Cardiac septum (tissue), 1 donor: Measurements from ENCODE around the gene MAGT1. TPM values are rescaled to one million over a fixed set of nuclear protein-coding genes. Genes with fewer than 3 reads are reported as not detected.
A peak's percentile ranks its signal among the peaks of the same experiment; 100 is the strongest.
"Not testable (repeated sequence)": the region's sequence is repeated elsewhere in the genome, so short reads cannot be mapped to it uniquely, and the experiment has no call there.

Experiments used
- DNase-seq: peaks from one replicate; pipeline ENCODE4 v3.0.0-alpha.2; 2020; ENCODE audit warnings: low spot score
- intact Hi-C: fragments of 100-400 bp; cut with DNase I; formaldehyde crosslinking; loops from one replicate; pipeline ENCODE4 v1.14.0; 2022
- long read RNA-seq: library from polyadenylated mRNA; unstranded; transcript quantifications from one replicate; pipeline ENCODE4 v2.0.0, GENCODE V29; 2021
- total RNA-seq: library from RNA; stranded (reverse); fragmentation: NEBNext Ultra II Directional; extraction: Animal tissue kit (Norgen Biotek cat#: 25700); gene quantifications from one replicate; pipeline ENCODE4 v1.2.1, GENCODE V29; 2021
- donor health status: DM: no; HTN: no; CAD: no.

The MAGT1 gene
- total RNA-seq = 47.6 TPM
- long read RNA-seq, full-length matches to known transcripts = 5 of 12 reads
- long read RNA-seq, partial matches to known transcripts = 1 of 12 reads
- long read RNA-seq, other reads (novel, unspliced or antisense) = 6 of 12 reads

DNA sequence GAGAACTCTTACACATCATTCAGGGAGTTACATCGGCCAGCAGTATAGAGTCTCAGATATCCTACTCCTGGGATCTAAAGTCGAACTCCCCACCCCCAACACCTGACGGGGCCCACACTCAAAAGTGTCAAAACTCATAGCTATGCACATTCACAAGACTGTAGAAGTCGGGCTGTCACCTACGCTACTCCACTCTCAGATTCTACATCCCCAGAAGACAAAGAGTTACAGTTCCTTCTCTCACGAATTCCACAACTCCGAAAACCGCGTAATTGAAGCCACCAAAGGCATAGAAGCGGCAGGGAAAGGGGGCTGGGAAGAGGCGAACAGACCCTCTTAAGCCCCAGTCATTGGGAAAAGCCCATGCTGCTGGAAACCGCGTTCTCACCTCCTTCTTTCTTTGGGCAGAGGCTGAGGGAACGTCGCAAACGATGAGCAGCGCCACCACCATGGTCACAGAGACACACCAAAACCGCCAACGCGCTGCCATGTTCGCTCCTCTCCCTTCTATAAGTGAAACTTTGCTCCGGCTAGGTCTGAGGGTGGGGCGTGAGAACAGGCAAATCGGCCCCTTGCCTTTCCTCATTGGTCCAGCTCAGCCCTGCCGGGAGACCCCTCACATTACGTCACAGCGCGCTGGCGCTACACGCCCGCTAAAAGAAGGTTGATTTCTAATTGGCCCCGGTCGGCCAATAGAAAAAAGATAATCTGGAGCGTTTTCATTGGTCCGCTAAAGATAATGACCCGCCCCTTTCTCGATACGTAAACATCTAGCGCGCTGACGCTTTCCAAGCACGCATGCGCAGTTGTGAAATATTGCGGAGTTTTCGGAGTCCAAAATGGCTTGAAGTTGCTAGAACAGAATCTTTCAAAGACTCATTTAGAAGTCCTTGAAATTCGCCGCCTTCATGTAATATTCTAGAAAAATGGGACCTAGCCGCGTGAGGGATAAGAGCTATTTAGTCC lies at the start of gene MAGT1:
Gene MAGT1, minus strand, starts transcription at position 515 of the 966 bp plus-strand sequence. Its CDS starts 25 bp downstream, at position 490.
- peak; percentile 93 for DNase-seq
- intact Hi-C loops = loop anchor here (5.0 kb wide), 1 partner anchor 108 kb away; the partner anchor contains the start of gene ATRX

DNA sequence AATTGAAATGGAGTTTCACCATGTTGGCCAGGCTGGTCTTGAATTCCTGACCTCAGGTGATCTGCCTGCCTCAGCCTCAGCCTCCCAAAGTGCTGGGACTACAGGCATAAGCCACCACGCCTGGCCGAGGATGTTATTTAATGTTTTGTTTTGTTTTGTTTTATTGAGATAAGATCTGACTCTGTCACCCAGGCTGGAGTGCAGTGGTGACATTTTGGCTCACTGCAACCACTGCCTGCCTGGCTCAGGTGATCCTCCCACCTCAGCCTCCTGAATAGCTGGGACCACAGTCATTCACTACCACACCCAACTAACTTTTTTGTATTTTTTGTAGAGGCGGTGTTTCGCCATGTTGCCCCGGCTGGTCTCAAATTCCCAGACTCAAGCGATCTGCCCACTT lies 49.8 kb upstream of the MAGT1 start:
- DNase-seq, intact Hi-C loops: not testable (repeated sequence)

GRCh38 chrX:77938083-77938680 lies 42.9 kb upstream of the MAGT1 start:
- intact Hi-C loops = no loop called here
- no peak for DNase-seq

GRCh38 chrX:77937291-77937690 lies 42.1 kb upstream of the MAGT1 start:
- intact Hi-C loops = no loop called here
- no peak for DNase-seq

GRCh38 chrX:77936299-77936698 lies 41.1 kb upstream of the MAGT1 start:
- DNase-seq = no peak
- intact Hi-C loops = no loop called here

- intact Hi-C loops = no loop called here
- no peak for DNase-seq
Measured at GRCh38 chrX:77935886-77936285, 40.7 kb upstream of the MAGT1 start.

GRCh38 chrX:77930581-77930980 lies 35.3 kb upstream of the MAGT1 start:
- DNase-seq = no peak
- intact Hi-C loops = no loop called here

GRCh38 chrX:77925764-77926163 lies 30.5 kb upstream of the MAGT1 start:
- intact Hi-C loops = no loop called here
- no peak for DNase-seq

- DNase-seq = no peak
- intact Hi-C loops = no loop called here
Measured at GRCh38 chrX:77924320-77924859, 29.2 kb upstream of the MAGT1 start.

GRCh38 chrX:77922787-77923186 lies 27.6 kb upstream of the MAGT1 start:
- intact Hi-C loops = no loop called here
- DNase-seq = no peak

DNA sequence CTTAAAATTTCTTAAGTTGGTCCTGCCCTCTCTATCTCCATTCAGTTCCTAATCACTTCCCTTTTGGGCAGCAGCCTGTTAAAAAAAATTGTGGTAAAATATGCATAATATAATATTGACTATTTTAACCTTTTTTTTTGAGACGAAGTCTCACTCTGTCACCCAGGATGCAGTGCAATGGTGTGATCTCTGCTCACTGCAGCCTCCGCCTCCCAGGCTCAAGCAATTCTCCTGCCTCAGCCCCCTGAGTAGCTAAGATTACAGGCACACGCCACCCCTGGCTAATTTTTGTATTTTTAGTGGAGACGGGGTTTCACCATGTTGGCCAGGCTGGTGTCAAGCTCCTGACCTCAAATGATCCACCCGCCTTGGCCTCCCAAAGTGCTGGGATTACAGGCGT lies 24.1 kb upstream of the MAGT1 start:
- DNase-seq, intact Hi-C loops: not testable (repeated sequence)

DNA sequence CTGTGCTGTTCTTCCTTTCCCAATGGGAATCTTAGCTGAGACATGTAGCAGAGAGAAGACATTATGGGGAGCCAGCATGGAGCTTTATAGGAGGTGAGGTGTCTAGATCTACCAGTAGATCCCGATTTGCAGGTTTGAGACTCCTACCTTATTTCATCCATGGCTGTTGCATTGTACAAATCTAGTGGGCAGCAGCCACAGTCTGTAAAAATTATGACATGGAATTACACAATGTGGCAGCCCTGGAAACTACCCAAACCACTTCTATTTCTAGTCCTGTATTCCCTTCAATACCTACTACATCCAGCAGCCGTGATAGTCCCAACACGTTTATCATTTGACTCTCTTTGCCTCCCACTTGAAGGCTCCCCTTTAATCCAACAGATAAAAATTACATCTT lies 23.3 kb upstream of the MAGT1 start:
- no peak for DNase-seq
- intact Hi-C loops = no loop called here

DNA sequence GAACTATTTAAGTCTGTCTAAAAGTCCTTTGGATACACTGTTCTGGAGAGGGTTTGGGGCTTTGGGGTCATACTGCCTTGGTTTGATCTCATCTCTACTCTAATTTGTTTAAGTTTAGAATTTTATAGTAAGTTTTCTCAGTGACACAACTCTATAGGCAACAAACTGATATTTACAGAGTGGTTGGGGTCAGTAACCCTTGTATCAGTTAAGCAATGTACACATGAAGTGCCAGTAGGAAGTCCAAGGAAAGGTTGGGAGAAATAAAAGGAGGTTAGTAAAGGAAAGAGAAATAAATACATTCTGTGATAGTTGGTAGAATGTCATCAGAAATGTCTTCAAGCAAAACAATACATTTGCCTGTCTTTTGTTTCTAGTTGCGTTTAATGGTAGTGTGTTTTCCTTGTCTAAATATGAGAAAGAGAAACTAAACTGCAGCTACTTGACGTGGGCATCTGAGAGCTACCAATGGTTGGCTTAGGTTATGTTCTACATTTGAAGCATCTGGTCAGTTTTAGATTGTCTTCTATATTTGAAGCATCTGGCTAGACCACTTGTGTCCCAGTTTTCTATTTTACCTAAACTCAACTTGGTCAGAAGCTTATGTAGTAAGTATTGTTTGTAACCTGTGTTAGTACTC lies 22.2 kb upstream of the MAGT1 start:
- no peak for DNase-seq
- intact Hi-C loops = no loop called here

- intact Hi-C loops = loop anchor here (2.0 kb wide), 1 partner anchor 193 kb away; no protein-coding TSS in a partner anchor
- DNase-seq = peak; percentile 93
Measured at GRCh38 chrX:77910108-77910840, 15.0 kb upstream of the MAGT1 start, which contains the start of gene ATP7A. ATP7A (plus strand) TSS chrX:77910693; CDS start chrX:77971642, 60,949 bp downstream.

DNA sequence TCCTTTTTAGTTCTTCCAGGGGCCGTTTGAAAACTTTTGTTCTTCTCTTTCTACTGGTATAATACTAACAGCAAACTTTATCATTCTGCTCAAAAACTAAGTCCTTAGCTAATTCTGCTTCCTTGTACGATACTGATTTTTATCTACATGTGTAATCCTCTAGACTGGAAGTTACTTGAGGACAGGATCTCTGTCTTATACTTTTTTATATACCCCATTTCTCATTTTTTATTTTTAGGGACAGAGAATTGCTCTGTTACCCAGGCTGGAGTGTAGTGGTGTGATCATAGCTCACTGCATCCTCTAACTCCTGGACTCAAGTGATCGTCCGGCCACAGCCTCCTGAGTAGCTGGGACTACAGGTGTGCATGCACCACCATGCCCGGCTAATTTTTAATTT lies 6.3 kb upstream of the MAGT1 start:
- DNase-seq = no peak
- intact Hi-C loops = no loop called here

DNA sequence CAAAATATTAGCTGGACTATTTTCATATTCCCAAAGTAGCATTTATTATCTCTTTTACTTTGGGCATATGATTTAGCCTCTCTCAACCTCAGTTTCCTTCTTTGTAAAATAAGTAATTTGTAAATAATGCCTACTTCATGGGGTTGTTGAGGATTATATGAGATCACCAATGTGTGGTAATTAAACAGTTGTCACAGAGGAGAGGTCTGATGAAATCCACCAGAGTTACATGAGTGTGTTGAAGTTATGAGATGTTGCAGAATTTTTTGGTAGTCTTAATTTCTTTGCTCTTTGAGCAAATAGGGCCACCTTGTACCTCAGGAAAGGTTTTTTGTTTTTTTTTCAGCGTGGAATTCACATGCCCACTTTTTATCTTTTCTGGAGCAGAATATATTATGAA lies 5.5 kb upstream of the MAGT1 start:
- DNase-seq = no peak
- intact Hi-C loops = no loop called here

DNA sequence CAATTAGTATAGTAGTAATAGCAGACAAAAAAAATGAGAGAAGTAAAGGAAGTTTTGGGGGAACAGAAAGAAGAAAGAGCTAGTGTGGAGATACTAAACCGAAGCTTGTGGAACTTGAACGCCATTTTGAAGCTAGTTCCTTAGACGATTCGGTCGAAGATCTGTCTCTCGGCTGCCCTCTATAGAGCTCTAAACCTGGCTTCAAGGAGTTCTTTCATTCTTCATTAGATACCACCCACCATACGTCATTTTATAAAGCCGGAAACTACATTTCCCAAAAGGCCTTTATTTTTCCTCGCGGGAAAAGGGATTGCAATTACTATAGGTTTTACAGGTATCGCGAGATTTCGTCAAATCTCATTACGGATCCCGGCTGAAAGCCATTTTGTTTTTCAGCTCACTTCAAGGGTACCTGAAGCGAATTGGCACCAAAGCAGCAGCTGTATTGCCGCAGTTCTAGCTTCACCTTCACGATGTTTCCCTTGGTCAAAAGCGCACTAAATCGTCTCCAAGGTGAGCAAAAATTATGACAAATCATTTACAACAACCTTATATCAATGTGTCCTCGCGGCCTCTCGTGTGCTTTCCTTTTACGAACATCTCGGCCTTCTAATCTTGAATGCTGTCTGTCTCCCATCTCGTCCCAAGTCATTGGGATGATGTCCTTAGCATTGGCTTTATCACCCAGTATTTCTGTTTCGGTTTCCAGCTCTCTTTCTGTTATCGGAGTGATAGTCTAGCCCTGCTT lies 4.0 kb upstream of the MAGT1 start, which contains the start of gene COX7B:
Gene COX7B, plus strand, starts transcription at position 388 of the 748 bp plus-strand sequence. Its CDS starts 86 bp downstream, at position 474.
- DNase-seq = no peak
- intact Hi-C loops = loop anchor here (5.0 kb wide), 1 partner anchor 112 kb away; the partner anchor contains the start of gene ATRX

DNA sequence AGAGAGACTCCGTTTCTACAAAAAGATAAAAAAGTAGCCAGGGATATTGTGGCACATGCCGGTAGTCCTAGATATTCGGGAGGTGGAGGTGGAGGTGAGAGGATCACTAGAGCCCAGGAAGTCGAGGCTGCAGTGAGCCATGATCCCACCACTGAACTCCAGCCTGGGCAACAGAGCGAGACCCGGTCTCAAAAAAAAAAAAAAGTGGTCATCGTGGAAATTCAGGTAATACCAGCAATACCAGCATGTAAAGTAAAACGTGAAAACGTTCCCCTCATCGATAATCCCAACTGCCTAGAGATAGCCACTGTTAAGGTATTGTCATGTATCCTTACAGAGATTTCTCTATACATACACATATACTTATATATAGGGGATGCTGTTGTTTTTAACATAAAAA lies 1.5 kb downstream of the MAGT1 start:
- intact Hi-C loops = no loop called here
- no peak for DNase-seq
